HG02588 (cell line): ENCODE measurements around the gene CX3CL1.
"Not testable (repeated sequence)": the region's sequence is repeated elsewhere in the genome, so short reads cannot be mapped to it uniquely, and the experiment has no call there.

Experiments used
- ATAC-seq: cut with Tn5 transposase; IDR thresholded peaks from one replicate; pipeline ENCODE4 v1.9.1; 2021; ENCODE audit warnings: mild to moderate bottlenecking, moderate library complexity; ENCODE audit not compliant: unreplicated experiment

The CX3CL1 gene

DNA sequence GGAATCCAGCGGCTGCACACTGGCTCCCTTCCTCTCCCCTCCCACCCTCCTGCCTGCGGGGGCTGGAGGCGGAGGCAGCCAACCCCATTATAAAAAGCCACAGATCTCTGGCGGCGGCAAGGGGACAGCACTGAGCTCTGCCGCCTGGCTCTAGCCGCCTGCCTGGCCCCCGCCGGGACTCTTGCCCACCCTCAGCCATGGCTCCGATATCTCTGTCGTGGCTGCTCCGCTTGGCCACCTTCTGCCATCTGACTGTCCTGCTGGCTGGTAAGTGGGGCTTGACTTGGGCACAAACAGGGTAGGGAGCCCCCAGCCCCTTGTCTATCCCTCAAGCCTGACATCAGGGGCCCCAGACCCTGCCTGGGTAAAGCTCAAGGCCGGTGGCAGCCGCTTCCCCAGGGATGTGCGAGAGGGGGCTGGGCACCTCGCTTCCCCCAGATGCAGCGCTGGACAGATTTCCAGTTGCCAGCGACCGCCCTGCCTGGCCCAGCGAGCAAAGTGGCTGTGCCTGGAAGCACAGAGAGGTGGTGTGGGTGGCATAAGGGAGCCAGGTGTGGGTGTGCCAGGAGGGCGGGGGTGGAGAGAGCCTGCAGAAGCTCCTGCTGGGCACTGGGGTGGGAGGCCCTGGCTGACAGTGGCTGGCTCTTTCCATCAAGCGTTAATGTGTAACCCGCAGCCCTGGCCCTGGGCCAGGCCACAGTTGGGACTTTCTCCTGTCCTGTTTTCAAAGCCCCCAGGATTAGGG, at the start of gene CX3CL1:
Gene CX3CL1, plus strand, starts transcription at position 119 of the 745 bp plus-strand sequence. Its CDS starts 79 bp downstream, at position 198.
- no peak for ATAC-seq

DNA sequence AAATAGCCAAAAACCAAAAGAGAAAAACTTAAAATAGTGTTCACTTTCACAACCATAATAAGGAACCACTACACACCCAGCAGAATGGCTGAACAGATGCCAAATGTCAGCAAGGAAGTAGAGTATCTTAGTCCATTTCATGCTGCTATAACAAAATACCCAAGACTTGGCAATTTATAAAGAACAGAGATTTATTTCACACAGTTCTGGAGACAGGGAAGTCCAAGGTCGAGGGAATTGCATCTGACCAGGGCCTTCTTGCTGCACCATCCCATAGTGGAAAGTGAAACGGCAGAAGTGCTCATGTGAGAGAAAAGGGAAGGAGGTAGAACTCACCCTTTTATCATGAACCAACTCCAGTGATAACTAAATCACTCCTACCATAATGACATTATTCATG, 47.5 kb upstream of the CX3CL1 start:
- ATAC-seq, result no peak

DNA sequence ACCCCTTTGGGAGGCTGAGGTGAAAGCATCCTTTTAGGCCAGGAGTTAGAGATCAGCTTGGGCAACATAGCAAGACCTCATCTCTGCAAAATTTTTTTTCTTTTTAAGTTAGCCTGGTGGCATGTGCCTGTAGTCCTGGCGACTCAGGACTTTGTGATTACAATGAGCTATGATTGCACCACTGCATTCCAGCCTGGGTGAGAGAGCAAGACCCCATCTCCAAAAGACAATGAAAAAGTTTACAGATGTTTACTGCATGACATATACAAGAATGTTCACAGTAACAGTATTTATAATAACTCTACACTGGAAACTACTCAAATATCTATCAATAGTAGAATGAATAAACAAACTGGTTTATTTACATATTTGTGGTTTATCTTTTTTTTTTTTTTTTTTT, 46.8 kb upstream of the CX3CL1 start:
- ATAC-seq, result no peak

DNA sequence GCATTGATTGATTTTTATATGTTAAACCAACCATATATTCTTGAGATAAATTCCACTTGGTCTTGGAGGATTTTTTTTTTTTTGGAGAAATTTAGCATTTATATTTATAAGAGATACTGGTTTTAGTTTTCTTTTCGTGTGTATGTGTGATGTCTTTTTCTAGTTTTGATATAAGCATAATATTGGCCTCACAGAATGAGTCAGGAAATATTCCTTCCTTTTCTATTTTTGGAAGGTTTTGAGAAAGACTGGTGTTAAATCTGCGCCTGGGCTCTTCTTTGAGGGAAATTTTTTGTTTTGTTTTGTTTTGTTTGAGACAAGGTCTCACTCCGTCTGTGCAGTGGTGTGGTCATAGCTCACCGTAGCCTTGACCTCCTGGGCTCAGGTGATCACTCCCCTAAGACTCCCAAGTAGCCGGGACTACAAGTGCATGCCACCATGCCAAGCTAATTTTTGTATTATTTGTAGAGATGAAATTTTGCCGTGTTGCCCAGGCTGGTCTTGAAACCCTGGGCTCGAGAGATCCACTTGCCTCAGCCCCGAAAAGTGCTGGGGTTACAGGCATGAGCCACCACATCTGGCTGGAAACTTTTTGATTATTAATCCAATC, 42.5 kb upstream of the CX3CL1 start:
- no peak for ATAC-seq

DNA sequence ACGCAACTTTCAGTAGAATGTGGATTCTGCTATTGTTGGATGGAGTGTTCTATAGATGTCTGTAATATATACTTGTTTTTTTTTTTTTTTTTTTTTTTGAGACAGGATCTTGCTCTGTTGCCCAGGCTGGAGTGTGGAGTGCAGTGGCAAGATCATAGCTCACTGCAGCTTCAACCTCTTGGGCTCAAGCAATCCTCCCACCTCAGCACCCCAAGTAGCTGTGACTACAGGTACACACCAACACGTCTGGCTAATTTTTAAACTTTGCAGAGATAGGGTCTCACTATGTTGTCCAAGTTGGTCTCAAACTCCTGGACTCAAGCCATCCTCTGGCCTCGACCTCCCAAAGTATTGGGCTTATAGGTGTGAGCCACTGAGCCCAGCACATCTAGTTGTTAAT, 40.9 kb upstream of the CX3CL1 start:
- no peak for ATAC-seq

DNA sequence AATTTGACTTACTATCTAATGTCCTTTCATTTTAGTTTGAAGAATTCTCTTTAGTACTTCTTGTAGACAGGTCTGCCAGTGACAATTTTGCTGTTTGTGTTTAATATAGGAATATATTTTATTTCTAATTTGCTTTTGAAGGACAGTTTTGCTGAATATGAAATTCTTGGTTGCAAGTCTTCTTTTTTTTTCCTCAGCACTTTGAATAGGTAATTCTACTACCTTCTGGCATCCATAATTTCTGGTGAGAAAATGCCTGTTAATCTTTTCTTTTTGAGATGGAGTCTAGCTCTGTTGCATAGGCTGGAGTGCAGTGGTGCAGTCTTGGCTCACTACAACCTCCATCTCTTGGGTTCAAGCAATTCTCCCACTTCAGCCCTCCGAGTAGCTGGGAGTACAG, 38.9 kb upstream of the CX3CL1 start:
- ATAC-seq, result no peak

DNA sequence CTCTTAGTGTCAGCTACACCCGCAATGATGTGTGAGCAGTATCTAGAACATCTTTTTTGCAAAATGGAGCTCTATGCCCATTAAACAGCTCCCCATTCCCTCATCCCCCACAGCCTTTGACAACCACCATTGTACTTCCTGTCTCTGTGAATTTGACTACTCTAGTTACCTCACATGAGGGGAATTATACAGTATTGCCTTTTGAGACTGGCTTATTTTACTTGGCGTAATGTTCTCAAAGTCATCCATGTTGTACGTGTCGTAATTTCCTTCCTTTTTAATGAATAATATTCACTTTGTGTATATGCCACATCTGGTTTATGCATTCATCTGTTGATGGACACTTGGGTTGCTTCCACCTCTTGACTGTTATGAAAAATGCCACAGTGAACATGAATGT, 36.9 kb upstream of the CX3CL1 start:
- no peak for ATAC-seq

DNA sequence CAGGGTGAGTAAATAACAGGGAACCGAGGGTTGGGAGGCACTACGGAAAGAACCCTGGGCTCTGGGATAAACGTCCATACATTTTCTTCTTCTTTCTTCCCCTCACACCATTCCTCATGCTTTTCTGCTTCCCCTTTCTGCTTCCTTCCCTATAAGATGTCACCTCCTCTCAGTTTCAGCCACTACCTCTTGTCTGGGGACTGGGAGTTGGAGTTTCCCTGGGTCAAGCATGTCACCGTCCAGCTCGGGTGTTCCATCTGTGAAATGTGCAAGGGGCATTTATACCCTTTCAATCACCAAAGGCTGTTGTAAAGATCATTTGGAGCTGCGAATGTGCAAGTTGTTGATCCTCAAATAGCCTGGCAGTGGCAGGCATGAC, 31.2 kb upstream of the CX3CL1 start:
- ATAC-seq, result no peak

DNA sequence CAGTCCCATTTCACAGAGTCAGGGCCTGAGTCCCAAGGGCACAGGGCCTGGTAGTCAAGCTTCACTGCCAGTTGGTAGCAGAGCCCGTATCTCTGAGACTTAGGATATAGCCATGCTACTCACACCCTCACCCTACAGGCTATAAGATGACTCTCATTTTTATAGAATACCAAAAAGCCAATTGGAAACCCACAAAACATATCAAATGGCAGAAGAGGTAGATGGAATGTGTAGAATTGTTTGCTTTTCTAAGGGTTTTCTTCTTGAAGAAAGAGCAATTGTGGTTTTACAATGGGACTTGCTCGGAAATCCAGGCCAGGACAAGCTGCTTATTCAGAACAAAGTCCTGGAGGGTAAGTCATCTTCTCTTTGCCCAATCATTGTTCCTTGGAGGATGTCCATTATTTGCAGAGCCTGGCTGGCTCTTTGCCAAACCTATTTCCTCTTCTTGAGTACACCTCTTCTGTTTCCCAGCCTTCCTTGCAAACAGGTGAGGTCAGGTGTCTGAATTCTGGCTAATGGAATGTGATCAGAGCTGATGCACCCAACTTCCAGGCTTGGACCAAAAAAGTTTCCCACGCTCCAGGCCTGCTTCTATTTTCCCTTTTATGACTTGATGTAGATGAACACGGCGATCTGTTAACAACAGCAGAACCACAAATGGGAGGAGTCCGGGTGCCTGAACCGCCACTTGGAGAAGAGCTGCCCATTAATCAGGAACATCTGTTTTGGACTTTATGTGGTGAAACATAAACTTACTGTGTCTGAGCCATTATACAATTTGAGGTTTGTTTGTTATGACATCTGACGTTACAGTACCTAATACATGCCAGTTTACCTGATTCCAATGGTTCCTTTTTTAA, 30.6 kb upstream of the CX3CL1 start:
- no peak for ATAC-seq

DNA sequence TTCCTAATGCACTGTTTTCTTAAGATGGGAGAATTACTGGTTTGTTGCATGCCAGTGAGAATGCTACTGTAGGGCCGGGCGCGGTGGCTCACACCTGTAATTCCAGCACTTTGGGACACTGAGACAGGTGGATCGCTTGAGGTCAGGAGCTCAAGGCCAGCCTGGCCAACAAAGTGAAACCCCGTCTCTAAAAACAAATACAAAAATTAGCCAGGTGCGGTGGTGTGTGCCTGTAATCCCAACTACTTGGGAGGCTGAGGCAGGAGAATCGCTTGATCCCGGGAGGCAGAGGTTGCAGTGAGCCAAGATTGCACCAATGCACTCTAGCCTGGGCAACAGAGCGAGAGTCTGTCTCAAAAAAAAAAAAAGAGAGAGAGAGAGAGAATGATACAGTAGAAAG, 29.7 kb upstream of the CX3CL1 start:
- not testable (repeated sequence) for ATAC-seq

DNA sequence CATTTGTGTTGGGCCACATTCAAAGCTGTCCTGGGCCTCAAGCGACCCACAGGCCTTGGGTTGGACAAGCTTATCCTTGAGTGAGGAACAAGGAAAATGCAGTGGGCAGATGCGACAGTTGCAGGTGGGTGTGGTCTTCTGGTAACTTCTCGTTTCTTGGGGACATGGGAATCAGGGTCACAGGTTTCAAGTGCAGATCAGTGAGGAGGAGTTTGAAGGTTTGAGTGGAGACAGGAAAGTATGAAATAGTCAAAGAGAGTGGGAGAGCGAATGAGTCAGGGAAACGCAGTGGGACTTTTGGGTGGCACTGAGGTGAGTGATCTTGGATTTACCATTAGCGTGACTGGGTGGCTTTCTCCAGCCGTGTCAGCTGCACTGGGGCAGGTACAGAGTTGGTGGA, 29.1 kb upstream of the CX3CL1 start:
- no peak for ATAC-seq

DNA sequence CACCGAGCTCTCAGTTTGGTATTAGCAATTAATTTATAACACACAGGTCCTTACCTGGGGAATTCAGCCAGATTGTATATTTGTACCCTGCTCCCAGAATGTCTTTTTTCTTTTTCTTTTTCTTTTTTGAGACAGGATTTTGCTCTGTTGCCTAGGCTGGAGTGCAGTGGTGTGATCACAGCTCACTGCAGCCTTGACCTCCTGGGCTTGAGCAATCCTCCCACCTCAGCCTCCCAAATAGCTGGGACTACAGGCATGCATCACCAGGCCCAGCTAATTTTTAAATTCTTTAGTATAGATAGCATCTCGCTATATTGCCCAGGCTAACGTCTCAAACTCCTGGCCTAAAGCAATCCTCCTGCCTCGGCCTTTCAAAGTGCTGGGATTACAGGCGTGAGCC, 28.2 kb upstream of the CX3CL1 start:
- not testable (repeated sequence) for ATAC-seq

DNA sequence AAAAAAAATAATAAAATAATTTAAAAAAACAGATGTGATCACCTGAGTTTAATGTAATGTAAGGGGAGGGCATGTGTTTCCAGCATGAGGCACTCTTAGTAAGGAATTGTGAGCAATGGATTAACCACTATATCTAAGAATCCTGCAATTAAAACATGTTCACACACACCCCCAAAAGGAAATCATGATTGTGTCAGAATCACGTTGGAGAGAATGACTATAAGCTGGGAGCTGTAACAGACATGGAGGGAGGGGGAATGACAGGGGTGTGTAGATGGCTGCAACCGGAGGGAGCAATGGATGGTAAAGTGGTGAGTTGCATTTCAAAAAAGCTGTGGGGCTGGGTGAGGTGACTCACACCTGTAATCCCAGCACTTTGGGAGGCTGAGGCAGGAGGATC, 27.3 kb upstream of the CX3CL1 start:
- ATAC-seq, result no peak

DNA sequence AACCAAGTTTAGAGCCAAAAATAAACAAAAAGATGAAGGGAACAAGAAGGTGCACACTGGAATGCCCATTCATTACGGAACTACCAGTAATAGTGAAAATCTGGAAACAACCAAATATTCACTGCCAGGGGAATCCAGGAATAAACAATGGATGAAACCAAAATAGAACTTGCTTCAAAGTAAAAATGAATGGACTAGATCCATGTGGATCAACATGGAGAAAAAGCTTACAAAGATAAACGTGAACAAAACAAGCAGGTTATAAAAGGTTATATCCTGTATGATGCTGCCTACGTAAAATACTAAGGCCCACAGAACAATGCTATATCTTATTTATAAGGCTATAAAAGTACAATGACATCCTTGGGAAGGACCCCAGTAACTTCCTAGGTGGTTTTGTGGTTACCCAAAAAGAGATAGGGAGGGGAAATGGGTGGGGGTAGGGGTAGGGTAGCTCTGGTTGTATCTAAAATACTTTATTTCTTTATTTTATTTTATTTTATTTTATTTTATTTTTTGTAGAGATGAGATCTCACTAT, 26.6 kb upstream of the CX3CL1 start:
- no peak for ATAC-seq

DNA sequence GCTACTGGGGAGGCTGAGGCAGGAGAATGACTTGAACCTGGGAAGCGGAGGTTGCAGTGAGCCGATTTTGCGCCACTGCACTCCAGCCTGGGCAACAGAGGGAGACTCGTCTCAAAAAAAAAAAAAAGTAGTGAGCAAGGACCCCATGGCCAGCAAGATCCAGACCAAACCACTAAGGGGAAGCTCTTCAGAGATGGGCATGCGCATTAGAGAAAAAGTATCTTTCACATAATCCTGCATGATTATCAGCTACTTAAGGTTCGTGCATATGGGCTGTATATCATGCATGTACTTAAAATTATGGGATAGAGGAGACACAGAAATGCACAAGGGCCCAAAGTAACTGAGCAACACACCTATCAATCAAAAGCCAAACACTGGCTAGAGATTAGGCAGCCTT, 24.4 kb upstream of the CX3CL1 start:
- no peak for ATAC-seq

DNA sequence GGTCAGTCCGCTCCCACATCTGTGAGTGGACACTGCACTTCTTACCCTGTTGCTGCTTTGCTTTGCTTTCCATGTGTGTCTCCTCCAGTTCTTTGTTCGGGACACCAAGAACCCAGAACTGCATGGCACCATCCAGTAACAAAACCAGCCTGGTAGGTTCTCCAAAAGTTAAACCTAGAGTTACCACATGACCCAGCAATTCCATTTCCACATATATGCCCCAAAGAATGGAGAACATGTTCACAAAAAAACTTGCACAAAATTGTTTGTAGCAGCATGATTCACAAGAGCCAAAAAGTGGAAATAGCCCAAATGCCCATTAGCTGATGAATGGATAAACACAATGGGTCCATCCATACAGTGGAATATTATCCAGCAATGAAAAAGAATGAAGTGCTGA, 24.0 kb upstream of the CX3CL1 start:
- ATAC-seq, result no peak

DNA sequence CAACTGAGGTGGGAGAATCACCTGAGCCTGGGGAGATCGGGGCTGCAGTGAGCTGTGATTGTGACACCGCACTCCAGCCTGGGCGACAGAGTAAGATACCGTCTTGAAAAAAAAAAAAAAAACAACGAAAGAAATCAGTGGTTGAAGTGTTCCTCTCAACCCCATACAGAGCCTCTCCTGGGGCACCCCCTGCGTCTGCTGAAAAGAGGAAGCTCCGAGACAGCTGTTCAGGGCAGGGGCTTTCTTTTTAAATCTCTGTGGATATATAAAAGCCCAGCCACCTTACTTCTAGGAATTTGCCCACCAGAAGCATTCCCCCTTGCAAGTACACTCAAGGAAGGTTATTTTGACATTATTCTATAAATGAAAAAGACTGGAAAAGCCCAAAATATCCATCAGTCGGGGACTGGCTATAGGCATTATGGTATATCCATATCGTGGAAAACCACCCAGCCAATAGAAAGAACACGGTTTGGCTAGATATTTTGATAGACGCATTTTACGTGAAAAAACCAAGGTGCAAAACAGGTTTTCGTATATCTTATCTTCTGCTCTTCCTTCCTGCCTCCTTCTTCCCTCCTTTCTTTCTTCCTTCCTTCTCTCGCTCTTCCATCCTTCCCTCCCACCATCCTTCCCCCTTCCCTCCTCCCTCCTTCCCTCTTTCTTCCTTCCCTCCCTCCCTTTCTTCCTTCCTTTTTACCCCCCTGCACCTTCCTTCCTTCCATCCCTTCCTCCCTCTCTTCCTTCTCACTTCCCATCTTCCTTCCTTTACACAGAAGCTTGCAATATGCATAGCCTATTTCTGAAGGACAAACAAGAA, 22.9 kb upstream of the CX3CL1 start:
- ATAC-seq, result peak; percentile 78

DNA sequence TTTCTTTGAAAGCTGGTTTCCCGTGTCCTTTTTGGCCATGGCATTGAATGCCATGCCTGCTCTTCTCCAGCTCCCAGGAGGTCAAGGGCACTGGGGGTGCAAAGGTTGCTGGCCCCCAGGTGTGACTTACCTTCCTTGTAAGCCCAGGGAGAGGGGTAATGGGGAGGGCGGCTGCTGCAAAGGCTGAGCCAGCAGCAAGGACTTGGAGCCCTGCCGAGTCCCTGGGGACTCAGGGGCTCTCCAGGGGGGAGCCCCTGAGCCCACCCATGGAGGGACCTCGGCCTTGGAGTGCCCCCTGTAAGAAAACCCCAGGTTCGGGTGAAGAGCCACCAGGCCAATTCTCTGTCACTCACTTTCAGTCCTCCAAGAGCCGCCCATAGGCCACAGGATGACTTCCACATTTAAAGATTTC, 19.6 kb upstream of the CX3CL1 start:
- no peak for ATAC-seq

DNA sequence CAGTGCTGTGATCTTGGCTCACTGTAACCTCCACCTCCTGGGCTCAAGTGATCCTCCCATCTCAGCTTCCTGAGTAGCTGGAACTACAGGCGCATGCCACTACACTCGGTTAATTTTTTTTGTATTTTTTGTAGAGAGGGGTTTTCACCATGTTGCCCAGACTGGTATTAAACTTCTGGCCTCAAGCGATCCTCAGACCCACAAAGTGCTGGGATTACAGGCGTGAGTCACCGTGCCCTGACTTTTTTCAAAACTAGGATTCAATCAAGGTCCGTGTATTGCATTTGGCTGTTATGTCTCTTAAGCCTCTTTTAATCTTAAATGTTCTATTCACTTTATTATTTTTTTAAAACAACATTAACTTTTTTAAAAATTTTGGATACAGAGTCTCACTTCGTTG, 18.0 kb upstream of the CX3CL1 start:
- no peak for ATAC-seq

DNA sequence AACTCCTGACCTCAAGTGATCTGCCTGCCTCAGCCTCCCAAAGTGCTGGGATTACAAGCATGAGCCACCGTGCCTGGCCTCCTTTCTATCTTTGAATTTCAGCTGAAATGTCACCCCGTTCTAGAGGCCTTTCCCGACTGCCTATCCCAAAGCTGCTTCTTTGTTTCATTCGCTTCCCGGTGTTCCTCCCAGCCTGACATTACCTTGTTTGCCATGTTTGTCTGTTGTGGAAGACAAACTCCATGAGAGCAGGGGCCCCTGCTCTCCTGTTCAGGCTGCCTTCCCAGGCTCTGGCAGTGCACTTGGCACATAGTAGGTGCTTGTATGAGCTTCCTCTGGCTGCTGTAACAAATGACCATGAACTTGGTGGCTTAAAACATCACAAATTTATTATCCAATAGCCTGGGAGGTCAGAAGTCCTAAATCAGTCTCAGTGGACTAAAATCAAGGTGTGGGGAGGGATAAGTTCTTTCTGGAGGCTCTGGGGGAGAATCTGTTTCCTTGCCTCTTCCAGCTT, 16.3 kb upstream of the CX3CL1 start:
- ATAC-seq, result no peak

DNA sequence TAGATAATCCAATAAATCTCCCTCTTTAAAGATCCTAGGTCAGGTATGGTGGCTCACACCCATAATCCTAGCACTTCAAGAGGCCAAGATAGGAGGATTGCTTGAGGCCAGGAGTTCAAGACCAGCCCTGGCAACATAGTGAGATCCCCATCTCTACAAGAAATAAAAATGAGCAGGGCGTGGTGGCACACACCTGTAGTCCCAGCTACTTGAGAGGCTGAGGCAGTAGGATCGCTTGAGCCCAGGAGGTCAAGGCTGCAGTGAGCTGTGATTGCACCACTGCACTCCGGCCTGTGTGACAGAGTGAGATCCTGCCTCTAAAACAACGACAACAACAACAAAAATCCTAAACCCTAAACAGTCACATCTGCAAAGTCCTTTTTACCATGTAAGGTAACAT, 15.7 kb upstream of the CX3CL1 start:
- ATAC-seq, result no peak
